WTC11 (cell line): ENCODE measurements around the gene NPHP3. TPM values are rescaled to one million over a fixed set of nuclear protein-coding genes. Genes with fewer than 3 reads are reported as not detected.
A peak's percentile ranks its signal among the peaks of the same experiment; 100 is the strongest.

ENCODE experiments used
- ATAC-seq: fragments of 200-7000 bp; cut with Tn5 transposase; 2 replicates; pipeline ENCODE4 v1.10.0; 2021; ENCODE audit warnings: mild to moderate bottlenecking, moderate library complexity
- CTCF ChIA-PET: fragments of 300-600 bp; sonication (Branson Sonifier 250); formaldehyde crosslinking; loops from one replicate; lab custom pipeline; 2021; ENCODE audit warnings: antibody characterized with exemption; lab: Charles Lee
- POLR2A ChIA-PET: fragments of 350-600 bp; sonication (Branson Sonifier 250); formaldehyde crosslinking; loops from one replicate; lab custom pipeline; 2021; ENCODE audit warnings: antibody characterized with exemption; lab: Charles Lee
- DNase-seq: peaks from one replicate; pipeline ENCODE4 v3.0.0; 2021; ENCODE audit warnings: low spot score
- H3K27ac Mint-ChIP-seq: 2 replicates; pipeline ENCODE4 v1.8.0; 2021; ENCODE audit warnings: mixed read lengths
- H3K27me3 Mint-ChIP-seq: 2 replicates; pipeline ENCODE4 v1.8.0; 2021; ENCODE audit warnings: low read depth, mild to moderate bottlenecking, moderate library complexity, mixed read lengths
- H3K36me3 Mint-ChIP-seq: 2 replicates; pipeline ENCODE4 v1.8.0; 2021; ENCODE audit warnings: mixed read lengths
- H3K4me1 Mint-ChIP-seq: 2 replicates; pipeline ENCODE4 v1.8.0; 2022; ENCODE audit warnings: mixed read lengths
- H3K4me3 Mint-ChIP-seq: 2 replicates; pipeline ENCODE4 v1.8.0; 2021; ENCODE audit warnings: mild to moderate bottlenecking, moderate library complexity, mixed read lengths
- H3K9me3 Mint-ChIP-seq: 2 replicates; pipeline ENCODE4 v1.8.0; 2021; ENCODE audit warnings: mixed read lengths
- ARID4B ChIP-seq: sonication (generic); formaldehyde crosslinking; IDR thresholded peaks from 2 replicates; pipeline ENCODE4 v1.8.0; 2023; ENCODE audit warnings: missing genetic modification reagents, mild to moderate bottlenecking, borderline replicate concordance
- ESRRA ChIP-seq: sonication (generic); formaldehyde crosslinking; IDR thresholded peaks from 2 replicates; pipeline ENCODE4 v1.8.1; 2022; ENCODE audit warnings: mild to moderate bottlenecking, missing genetic modification reagents, borderline replicate concordance
- FOXJ3 ChIP-seq: sonication (generic); formaldehyde crosslinking; IDR thresholded peaks from 2 replicates; pipeline ENCODE4 v1.9.0; 2021; ENCODE audit warnings: missing genetic modification reagents, mild to moderate bottlenecking, borderline replicate concordance
- FOXP1 ChIP-seq: sonication (generic); formaldehyde crosslinking; IDR thresholded peaks from 2 replicates; pipeline ENCODE4 v1.8.0; 2022; ENCODE audit warnings: missing genetic modification reagents, mild to moderate bottlenecking, moderate library complexity, borderline replicate concordance
- FOXP4 ChIP-seq: sonication (generic); formaldehyde crosslinking; IDR thresholded peaks from 2 replicates; pipeline ENCODE4 v1.8.0; 2022; ENCODE audit warnings: mild to moderate bottlenecking, missing genetic modification reagents
- GABPB1 ChIP-seq: sonication (generic); formaldehyde crosslinking; IDR thresholded peaks from 2 replicates; pipeline ENCODE4 v1.8.1; 2023; ENCODE audit warnings: mild to moderate bottlenecking, missing genetic modification reagents
- HMGXB4 ChIP-seq: sonication (generic); formaldehyde crosslinking; IDR thresholded peaks from 2 replicates; pipeline ENCODE4 v1.8.1; 2023; ENCODE audit warnings: mild to moderate bottlenecking, moderate library complexity, missing genetic modification reagents
- JUN ChIP-seq: sonication (generic); formaldehyde crosslinking; IDR thresholded peaks from 2 replicates; pipeline ENCODE4 v1.8.0; 2023; ENCODE audit warnings: mild to moderate bottlenecking, missing genetic modification reagents
- MAX ChIP-seq: sonication (generic); formaldehyde crosslinking; IDR thresholded peaks from 2 replicates; pipeline ENCODE4 v1.8.0; 2022; ENCODE audit warnings: mild to moderate bottlenecking, missing genetic modification reagents
- RELA ChIP-seq: sonication (generic); formaldehyde crosslinking; IDR thresholded peaks from 2 replicates; pipeline ENCODE4 v1.8.1; 2022; ENCODE audit warnings: missing genetic modification reagents, mild to moderate bottlenecking, borderline replicate concordance
- SP1 ChIP-seq: sonication (generic); formaldehyde crosslinking; conservative IDR thresholded peaks from 2 replicates; pipeline ENCODE4 v1.8.1; 2022; ENCODE audit warnings: missing genetic modification reagents
- STAT6 ChIP-seq: sonication (generic); formaldehyde crosslinking; conservative IDR thresholded peaks from 2 replicates; pipeline ENCODE4 v1.8.1; 2023; ENCODE audit warnings: mild to moderate bottlenecking, low read depth, missing genetic modification reagents, moderate library complexity
- TEAD4 ChIP-seq: sonication (generic); formaldehyde crosslinking; IDR thresholded peaks from 2 replicates; pipeline ENCODE4 v1.8.0; 2022; ENCODE audit warnings: mild to moderate bottlenecking, missing genetic modification reagents
- ZBTB43 ChIP-seq: sonication (generic); formaldehyde crosslinking; IDR thresholded peaks from 2 replicates; pipeline ENCODE4 v1.8.1; 2023; ENCODE audit warnings: mild to moderate bottlenecking, missing genetic modification reagents
- ZMAT4 ChIP-seq: fragments of 250-450 bp; sonication (Bioruptor Pico); IDR thresholded peaks from 2 replicates; pipeline ENCODE4 v1.9.0; 2021; ENCODE audit warnings: mild to moderate bottlenecking
- ZNF138 ChIP-seq: sonication (generic); formaldehyde crosslinking; conservative IDR thresholded peaks from 2 replicates; pipeline ENCODE4 v1.8.1; 2022; ENCODE audit warnings: mild to moderate bottlenecking, moderate library complexity, missing genetic modification reagents
- ZNF219 ChIP-seq: sonication (generic); formaldehyde crosslinking; IDR thresholded peaks from 2 replicates; pipeline ENCODE4 v1.8.0; 2023; ENCODE audit warnings: missing genetic modification reagents, mild to moderate bottlenecking, borderline replicate concordance
- ZNF263 ChIP-seq: sonication (generic); formaldehyde crosslinking; IDR thresholded peaks from 2 replicates; pipeline ENCODE4 v1.8.1; 2022; ENCODE audit warnings: low read depth, mild to moderate bottlenecking, moderate library complexity, missing genetic modification reagents
- total RNA-seq: library from RNA; stranded (reverse); gene quantifications from 3 replicates; pipeline ENCODE4 v1.2.3, GENCODE V29; 2021

Gene NPHP3
- total RNA-seq, 1 experiment from 2014 or later, result 15.4 TPM

- no peak for TF ChIP-seq ZMAT4 (CRISPR knock-in tag)
- TF ChIP-seq FOXP4 (CRISPR knock-in tag), result peak; percentile 62; the same call in 1 of the 2 replicates
- TF ChIP-seq FOXP1 (CRISPR knock-in tag), result peak; percentile 88
- TF ChIP-seq FOXJ3 (CRISPR knock-in tag), result no peak
- TF ChIP-seq ZNF219 (CRISPR knock-in tag), result 0 out of 2 replicates have a peak, but pooled peaks have one; percentile 51
- TF ChIP-seq JUN (CRISPR knock-in tag), result peak; percentile 68; the same call in 1 of the 2 replicates
- TF ChIP-seq ZNF138 (CRISPR knock-in tag), result no peak
- no peak for TF ChIP-seq RELA (CRISPR knock-in tag)
- peak; percentile 32; the same call in 1 of the 2 replicates for TF ChIP-seq TEAD4
- TF ChIP-seq SP1, result 0 out of 2 replicates have a peak, but pooled peaks have one; percentile 53
- 0 out of 2 replicates have a peak, but pooled peaks have one; percentile 69 for TF ChIP-seq ZBTB43
- peak; percentile 62; the same call in 1 of the 2 replicates for TF ChIP-seq ESRRA (CRISPR knock-in tag)
- peak; percentile 76 for TF ChIP-seq GABPB1
- TF ChIP-seq ZNF263 (CRISPR knock-in tag), result no peak
- TF ChIP-seq, all 79 proteins: peak for 23
Observed at GRCh38 chr3:132660052-132660810, 62.0 kb downstream of the NPHP3 start, which contains the start of gene UBA5 (continued).

- no peaks in the 10 kb centered on the region for H3K9me3 Mint-ChIP-seq
- ATAC-seq, result peak; percentile 81
- ChIA-PET CTCF (interaction anchor here (0.6 to 3.3 kb wide), 12 partner anchors 11 to 810 kb away, joined by 3 to 17 read pairs (median 4); partner anchors contain the start of gene DNAJC13), POLR2A (interaction anchor here (1.1 kb wide), 1 partner anchor 11 kb away, joined by 3 read pairs; no protein-coding TSS in a partner anchor)
- TF ChIP-seq MAX (peak; percentile 47), HMGXB4 (CRISPR knock-in tag) (0 out of 2 replicates have a peak, but pooled peaks have one; percentile 32), ARID4B (CRISPR knock-in tag) (0 out of 2 replicates have a peak, but pooled peaks have one; percentile 41), STAT6 (CRISPR knock-in tag) (no peak)
- no peaks in the 10 kb centered on the region for H3K36me3 Mint-ChIP-seq
- H3K27ac Mint-ChIP-seq, result peak within 1 kb of the TSS; percentile 89
- DNase-seq, result peak; percentile 61
- H3K4me1 Mint-ChIP-seq, result peaks cover 18% of the 10 kb centered on the region
- H3K4me3 Mint-ChIP-seq, result peak within 1 kb of the TSS; percentile 86
- no peaks in the 10 kb centered on the region for H3K27me3 Mint-ChIP-seq
Observed at GRCh38 chr3:132659365-132660051, 62.7 kb downstream of the NPHP3 start, which contains the start of gene ACAD11. ACAD11 (minus strand) TSS chr3:132659809; CDS start chr3:132659751, 58 bp downstream.
